NCI-H82 treated with DMSO at 0.1 percent for 48 hours (cell line): Measurements from ENCODE around the gene IGSF9.
"Not testable (repeated sequence)": the region's sequence is repeated elsewhere in the genome, so short reads cannot be mapped to it uniquely, and the experiment has no call there.

Experiments used
- DNase-seq: peaks from one replicate; lab custom pipeline; 2025; ENCODE audit not compliant: unreplicated experiment; lab: John Stamatoyannopoulos, UW

IGSF9 gene

GRCh38 chr1:159921251-159921650 lies 24.2 kb downstream of the IGSF9 start:
- no peak for DNase-seq

GRCh38 chr1:159920651-159921050 lies 24.8 kb downstream of the IGSF9 start:
- no peak for DNase-seq

GRCh38 chr1:159920202-159920601 lies 25.2 kb downstream of the IGSF9 start:
- DNase-seq: no peak

- no peak for DNase-seq
These were observed 26.1 kb downstream of the IGSF9 start for GRCh38 chr1:159919236-159919865.

GRCh38 chr1:159918352-159919200 lies 26.8 kb downstream of the IGSF9 start:
- no peak for DNase-seq

- no peak for DNase-seq
These were observed 27.7 kb downstream of the IGSF9 start for GRCh38 chr1:159917533-159918351.

GRCh38 chr1:159916242-159917051 lies 29.0 kb downstream of the IGSF9 start:
- DNase-seq: peak; percentile 18

- no peak for DNase-seq
These were observed 29.7 kb downstream of the IGSF9 start for GRCh38 chr1:159915571-159916241.

GRCh38 chr1:159914252-159915018 lies 31.0 kb downstream of the IGSF9 start:
- DNase-seq: no peak

GRCh38 chr1:159913451-159914192 lies 31.8 kb downstream of the IGSF9 start:
- no peak for DNase-seq

- no peak for DNase-seq
These were observed 33.9 kb downstream of the IGSF9 start for GRCh38 chr1:159911326-159912070.

GRCh38 chr1:159908031-159908940 lies 37.1 kb downstream of the IGSF9 start:
- no peak for DNase-seq

- DNase-seq: no peak
These were observed 38.5 kb downstream of the IGSF9 start for GRCh38 chr1:159906960-159907359.

GRCh38 chr1:159904036-159904435 lies 41.4 kb downstream of the IGSF9 start:
- not testable (repeated sequence) for DNase-seq

GRCh38 chr1:159902541-159902940 lies 42.9 kb downstream of the IGSF9 start:
- no peak for DNase-seq

- peak; percentile 8 for DNase-seq
These were observed 44.6 kb downstream of the IGSF9 start for GRCh38 chr1:159900755-159901360.
